Vagina (tissue), 2 donors: ENCODE results near the gene ACAT1.
"Not testable (repeated sequence)": the region's sequence is repeated elsewhere in the genome, so short reads cannot be mapped to it uniquely, and the experiment has no call there.

Experiments used
- POLR2AphosphoS5 ChIP-seq, 2 donors: sonication (generic); formaldehyde crosslinking; IDR thresholded peaks; one replicate each; pipeline ENCODE4 v1.9.0; 2017; ENCODE audit warnings: antibody characterized with exemption in 2 of 2, mild to moderate bottlenecking in 2 of 2, low read depth in 1 of 2; ENCODE audit not compliant: insufficient read depth in 1 of 2
- TF ChIP-seq, protein P1 (sequence below), 3 experiments: fragments of 450-650 bp in 2 of 3; fragments of 200-600 bp in 1 of 3; sonication (generic) in 1 of 3; IDR thresholded peaks; one replicate each; pipeline ENCODE4 v1.5.1; 2017 to 2019; ENCODE audit warnings: antibody characterized with exemption in 3 of 3, mild to moderate bottlenecking in 2 of 3, moderate library complexity in 2 of 3

DNA sequence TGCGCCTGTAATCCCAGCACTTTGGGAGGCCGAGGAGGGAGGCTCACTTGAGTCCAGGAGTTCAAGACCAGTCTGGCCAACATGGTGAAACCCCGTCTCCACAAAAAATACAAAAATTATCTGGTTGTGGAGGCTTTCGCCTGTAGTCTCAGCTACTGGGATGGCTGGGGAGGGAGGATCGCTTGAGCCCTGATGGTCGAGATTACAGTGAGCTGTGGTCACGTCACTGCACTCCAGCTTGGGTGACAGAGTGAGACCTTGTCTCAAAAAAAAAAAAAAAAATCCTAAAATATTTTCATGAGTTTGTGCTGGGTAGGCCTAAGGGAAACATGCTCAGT, 462 bp upstream of the ACAT1 start:
- TF ChIP-seq, protein P1, sequence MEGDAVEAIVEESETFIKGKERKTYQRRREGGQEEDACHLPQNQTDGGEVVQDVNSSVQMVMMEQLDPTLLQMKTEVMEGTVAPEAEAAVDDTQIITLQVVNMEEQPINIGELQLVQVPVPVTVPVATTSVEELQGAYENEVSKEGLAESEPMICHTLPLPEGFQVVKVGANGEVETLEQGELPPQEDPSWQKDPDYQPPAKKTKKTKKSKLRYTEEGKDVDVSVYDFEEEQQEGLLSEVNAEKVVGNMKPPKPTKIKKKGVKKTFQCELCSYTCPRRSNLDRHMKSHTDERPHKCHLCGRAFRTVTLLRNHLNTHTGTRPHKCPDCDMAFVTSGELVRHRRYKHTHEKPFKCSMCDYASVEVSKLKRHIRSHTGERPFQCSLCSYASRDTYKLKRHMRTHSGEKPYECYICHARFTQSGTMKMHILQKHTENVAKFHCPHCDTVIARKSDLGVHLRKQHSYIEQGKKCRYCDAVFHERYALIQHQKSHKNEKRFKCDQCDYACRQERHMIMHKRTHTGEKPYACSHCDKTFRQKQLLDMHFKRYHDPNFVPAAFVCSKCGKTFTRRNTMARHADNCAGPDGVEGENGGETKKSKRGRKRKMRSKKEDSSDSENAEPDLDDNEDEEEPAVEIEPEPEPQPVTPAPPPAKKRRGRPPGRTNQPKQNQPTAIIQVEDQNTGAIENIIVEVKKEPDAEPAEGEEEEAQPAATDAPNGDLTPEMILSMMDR (IDR thresholded peaks at IDR 0.05), result not testable (repeated sequence)
- not testable (repeated sequence) for TF ChIP-seq POLR2AphosphoS5 (IDR thresholded peaks at IDR 0.05; ENCODE audit: insufficient read depth in 1 of 2, low read depth in 1 of 2)
